Glutamatergic neuron (in vitro differentiated cells): Measurements from ENCODE around the gene SLC27A1. TPM values are rescaled to one million over a fixed set of nuclear protein-coding genes. Genes with fewer than 3 reads are reported as not detected.
"Not testable (repeated sequence)": the region's sequence is repeated elsewhere in the genome, so short reads cannot be mapped to it uniquely, and the experiment has no call there.

Experiments used
- DNase-seq: peaks from one replicate; pipeline ENCODE4 v3.0.0; 2022
- H3K27ac Mint-ChIP-seq: one replicate; pipeline ENCODE4 v1.8.0; 2020; ENCODE audit warnings: mild to moderate bottlenecking, mixed read lengths, inconsistent platforms; ENCODE audit not compliant: unreplicated experiment
- H3K27me3 Mint-ChIP-seq: one replicate; pipeline ENCODE4 v1.8.0; 2020; ENCODE audit warnings: mild to moderate bottlenecking, moderate library complexity, mixed read lengths, inconsistent platforms; ENCODE audit not compliant: unreplicated experiment
- H3K36me3 Mint-ChIP-seq: one replicate; pipeline ENCODE4 v1.8.0; 2020; ENCODE audit warnings: mild to moderate bottlenecking, mixed read lengths, inconsistent platforms; ENCODE audit not compliant: unreplicated experiment
- H3K4me1 Mint-ChIP-seq: one replicate; pipeline ENCODE4 v1.8.0; 2020; ENCODE audit warnings: mild to moderate bottlenecking, low read depth, mixed read lengths, inconsistent platforms; ENCODE audit not compliant: unreplicated experiment
- H3K4me3 Mint-ChIP-seq: one replicate; pipeline ENCODE4 v1.8.0; 2020; ENCODE audit warnings: mild to moderate bottlenecking, mixed read lengths, inconsistent platforms; ENCODE audit not compliant: unreplicated experiment
- H3K9me3 Mint-ChIP-seq: one replicate; pipeline ENCODE4 v1.8.0; 2020; ENCODE audit warnings: mild to moderate bottlenecking, moderate library complexity, mixed read lengths, inconsistent platforms; ENCODE audit not compliant: unreplicated experiment
- CTCF ChIP-seq: fragments of 200-600 bp; sonication (generic); IDR thresholded peaks from one replicate; pipeline ENCODE4 v1.5.0; 2021; ENCODE audit not compliant: partially characterized antibody, unreplicated experiment
- total RNA-seq: library from RNA; stranded (reverse); fragmentation: NEBNext Ultra II Directional; extraction: Animal tissue kit (Norgen Biotek cat#: 25700); gene quantifications from one replicate; pipeline ENCODE4 v1.2.1, GENCODE V29; 2021; ENCODE audit not compliant: unreplicated experiment

SLC27A1 gene
- total RNA-seq, 1 donor from 2014 or later, result 16.9 TPM

DNA sequence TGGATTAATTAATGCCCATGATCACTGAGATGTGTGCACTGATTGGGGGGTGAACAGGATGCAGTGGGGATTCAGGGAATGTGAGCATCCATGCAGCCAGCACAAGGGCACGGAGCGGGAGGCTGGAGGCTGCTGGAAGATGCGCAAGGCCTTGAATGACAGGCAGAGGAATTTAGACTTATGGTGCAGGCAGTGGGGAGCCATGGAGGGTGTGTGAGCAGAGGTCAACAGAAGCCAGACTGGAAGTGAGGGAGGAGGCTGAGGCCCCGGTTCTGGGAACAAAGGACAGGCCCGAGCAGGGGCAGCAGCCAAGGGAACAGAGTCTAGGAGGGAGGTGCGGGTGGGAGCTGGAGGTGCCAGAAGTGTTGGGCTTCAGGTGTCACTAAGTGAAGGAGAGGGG is 77.8 kb downstream of the SLC27A1 start:
- H3K36me3 Mint-ChIP-seq, result peaks cover 3% of the 10 kb centered on the region
- H3K9me3 Mint-ChIP-seq, result peaks cover 6% of the 10 kb centered on the region
- peaks cover 5% of the 10 kb centered on the region for H3K27me3 Mint-ChIP-seq
- no peak for TF ChIP-seq CTCF
- H3K4me3 Mint-ChIP-seq, result peak overlapping the region; percentile 28
- peak overlapping the region; percentile 23 for H3K27ac Mint-ChIP-seq
- DNase-seq, result no peak
- no peaks in the 10 kb centered on the region for H3K4me1 Mint-ChIP-seq

DNA sequence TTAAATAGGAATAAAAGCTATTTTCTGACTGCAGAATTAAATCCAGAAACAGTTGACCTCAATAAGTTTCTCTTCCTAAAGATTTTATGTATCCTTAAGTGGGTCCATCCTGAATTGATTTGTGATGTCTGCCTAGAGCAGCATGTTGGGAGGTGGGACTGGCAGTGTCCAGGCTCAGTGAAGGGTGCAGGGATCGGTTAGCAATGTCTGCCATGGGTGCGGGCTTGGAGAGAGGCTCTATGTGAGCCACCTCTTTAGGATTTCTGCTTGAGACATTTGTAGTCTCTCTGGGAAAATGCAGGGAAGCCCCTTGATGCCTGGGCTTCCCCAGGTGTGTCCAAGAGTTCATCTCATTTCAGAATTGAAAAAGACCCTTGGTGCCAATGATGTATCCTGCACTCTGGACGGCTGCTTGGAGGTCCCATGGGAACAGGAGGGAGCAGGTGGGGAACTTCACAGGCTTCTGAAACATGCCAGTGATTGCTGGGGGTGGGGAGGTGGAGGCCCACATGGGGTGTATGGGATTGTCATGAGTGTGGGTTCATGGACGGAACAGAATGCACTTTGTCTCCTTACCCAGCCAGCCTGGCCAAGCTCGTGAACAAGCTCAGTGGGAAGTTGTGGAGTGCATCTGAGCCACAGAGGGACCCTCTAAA is 78.9 kb downstream of the SLC27A1 start:
- H3K27me3 Mint-ChIP-seq, result peaks cover 8% of the 10 kb centered on the region
- no peak overlapping the region for H3K4me3 Mint-ChIP-seq
- no peak for DNase-seq
- H3K4me1 Mint-ChIP-seq, result no peaks in the 10 kb centered on the region
- H3K9me3 Mint-ChIP-seq, result no peaks in the 10 kb centered on the region
- H3K27ac Mint-ChIP-seq, result no peak overlapping the region
- TF ChIP-seq CTCF, result no peak
- peaks cover 3% of the 10 kb centered on the region for H3K36me3 Mint-ChIP-seq

GRCh38 chr19:17550076-17550667 is 79.8 kb downstream of the SLC27A1 start:
- TF ChIP-seq CTCF, result no peak
- DNase-seq, result no peak
- H3K27me3 Mint-ChIP-seq, result peaks cover 5% of the 10 kb centered on the region
- H3K4me3 Mint-ChIP-seq, result no peak overlapping the region
- H3K36me3 Mint-ChIP-seq, result peaks cover 3% of the 10 kb centered on the region
- no peaks in the 10 kb centered on the region for H3K9me3 Mint-ChIP-seq
- no peaks in the 10 kb centered on the region for H3K4me1 Mint-ChIP-seq
- H3K27ac Mint-ChIP-seq, result no peak overlapping the region

DNA sequence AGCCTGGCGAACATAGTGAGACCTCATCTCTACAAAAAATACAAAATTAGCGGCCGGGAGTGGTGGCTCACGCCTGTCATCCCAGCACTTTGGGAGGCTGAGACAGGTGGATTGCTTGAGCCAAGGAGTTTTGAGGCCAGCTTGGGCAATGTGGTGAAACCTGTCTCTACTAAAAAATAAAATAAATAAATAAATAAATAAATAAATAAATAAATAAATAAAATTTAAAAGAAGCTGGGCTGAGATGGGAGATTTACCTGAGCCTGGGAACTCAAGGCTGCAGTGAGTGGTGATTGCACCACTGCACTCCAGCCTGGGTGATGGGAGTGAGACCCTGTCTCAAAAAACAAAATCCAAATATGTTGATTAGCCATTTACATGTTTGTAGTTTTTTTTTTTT is 82.4 kb downstream of the SLC27A1 start:
- DNase-seq, H3K9me3 Mint-ChIP-seq, H3K36me3 Mint-ChIP-seq: not testable (repeated sequence)

GRCh38 chr19:17553256-17553655 is 82.9 kb downstream of the SLC27A1 start:
- Mint-ChIP-seq H3K27ac (peak overlapping the region; percentile 56), H3K4me3 (peak overlapping the region; percentile 6), H3K4me1 (no peaks in the 10 kb centered on the region), H3K9me3 (peaks cover 3% of the 10 kb centered on the region), H3K27me3 (peaks cover 4% of the 10 kb centered on the region), H3K36me3 (no peaks in the 10 kb centered on the region)
- DNase-seq, result no peak
- no peak for TF ChIP-seq CTCF

More for the DNA sequence above, 82.4 kb downstream of the SLC27A1 start:
- H3K4me1 Mint-ChIP-seq, H3K4me3 Mint-ChIP-seq, H3K27me3 Mint-ChIP-seq, H3K27ac Mint-ChIP-seq: not testable (repeated sequence)
